ENCODE measurements around the gene NUP93. TPM values are rescaled to one million over a fixed set of nuclear protein-coding genes. Genes with fewer than 3 reads are reported as not detected.

Gene NUP93
- 111 and 124 TPM in 2 replicates for total RNA-seq
- polyA plus RNA-seq: 62.3 and 66.6 TPM in 2 replicates
- polyA plus RNA-seq (2011; cell fraction: cytosol; rRNA removed): 58.6 and 86.9 TPM in 2 replicates
- polyA plus RNA-seq (2011; cell fraction: nucleus; rRNA removed): 129 and 138 TPM in 2 replicates
- polyA plus RNA-seq (2012): 75.5 and 95.7 TPM in 2 replicates
- polyA minus RNA-seq: 105 and 119 TPM in 2 replicates
- 58.9 TPM for polyA minus RNA-seq (2011; cell fraction: cytosol; rRNA and poly(A)+ RNA removed)
- 53.2 and 69.0 TPM in 2 replicates for polyA minus RNA-seq (2011; cell fraction: nucleus; rRNA and poly(A)+ RNA removed)
- Bru-seq, nascent RNA: percentile 80 among the genes with signal in this experiment
- BruChase-seq, experiment 1, labeled RNA remaining after a 6-hour chase: percentile 66 among the genes with signal in this experiment
- BruChase-seq, experiment 2, labeled RNA remaining after a 2-hour chase: percentile 64 among the genes with signal in this experiment
- long read RNA-seq, transcript NUP93-201 (22 exons, 2,741 nt): major isoform, 270 of 1,131 reads
- long read RNA-seq, partial matches to known transcripts: 24 of 1,131 reads
- long read RNA-seq, other reads (novel, unspliced or antisense): 836 of 1,131 reads

DNA sequence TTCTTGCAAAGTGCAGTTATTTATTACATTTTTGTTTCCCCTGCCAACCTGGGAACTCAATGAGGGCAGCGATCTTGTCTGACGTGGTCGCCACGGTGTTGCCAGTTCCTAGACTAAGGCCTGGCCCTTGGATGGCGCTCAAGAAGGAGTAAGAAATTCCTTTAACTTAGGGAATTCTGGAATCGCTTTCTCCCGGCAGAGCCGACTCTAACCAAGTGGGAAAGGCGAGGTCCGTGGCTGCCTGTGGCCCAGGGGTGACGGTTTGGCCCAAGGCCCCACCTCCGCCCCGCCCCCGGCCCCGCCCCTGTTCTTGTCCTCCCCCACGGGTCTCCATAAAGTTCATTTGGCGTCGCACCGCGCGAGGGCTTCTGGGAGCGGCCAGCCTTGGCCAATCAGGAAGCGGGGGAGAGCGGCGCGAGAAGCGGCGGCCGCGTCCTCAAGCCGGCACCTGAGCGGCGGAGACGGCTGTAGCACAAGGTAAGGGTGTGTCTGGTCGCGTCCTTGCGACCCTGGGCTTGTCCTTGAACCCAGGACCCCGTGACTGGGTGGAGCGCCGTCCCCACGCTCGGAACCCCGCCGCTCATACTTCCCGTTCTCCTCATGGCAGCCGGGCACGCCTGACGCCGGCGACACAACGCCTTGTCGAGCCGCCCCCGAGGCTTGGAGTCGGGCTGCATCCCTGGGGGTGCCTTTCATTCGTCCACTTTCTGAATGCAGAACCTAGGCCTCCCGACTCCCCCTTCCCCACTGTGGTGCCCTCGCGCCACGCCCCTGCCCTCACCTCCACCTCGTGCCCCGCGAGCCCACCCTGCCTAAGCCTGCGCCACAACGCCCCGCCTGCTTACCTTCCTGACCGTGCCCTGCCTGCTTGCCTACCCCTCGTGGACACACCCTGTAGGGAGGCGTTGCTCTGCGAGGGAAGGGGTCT, at the start of gene NUP93:
Gene NUP93 (plus strand): TSS at position 395 of the 928 bp plus-strand sequence. CDS start 18,119 bp downstream, outside the sequence.
- Histone ChIP-seq H3K27ac (ENCODE audit: insufficient read depth, low read depth, low read length) (peak within 1 kb of the TSS; percentile 65), H3K9me3 (replicated peaks; ENCODE audit: control insufficient read depth, insufficient read depth, low read length) (no peaks in the 10 kb centered on the region), H3K36me3 (ENCODE audit: control insufficient read depth in 2 of 2, extremely low read depth in 1 of 2, insufficient read depth in 2 of 2, low read length in 2 of 2) (no peaks in the 10 kb centered on the region), H3K79me2 (ENCODE audit: control insufficient read depth, insufficient read depth, low read length) (peaks cover 48% of the 10 kb centered on the region), H3K27me3 (ENCODE audit: control insufficient read depth in 2 of 2, insufficient read depth in 2 of 2, low read length in 2 of 2) (no peaks in the 10 kb centered on the region), H3K9me1 (replicated peaks; ENCODE audit: control insufficient read depth, extremely low read depth, insufficient read depth, low read length) (no peaks in the 10 kb centered on the region), H3K9ac (replicated peaks; ENCODE audit: extremely low read depth, insufficient read depth, low read length) (peak within 1 kb of the TSS; percentile 91), H3K4me2 (ENCODE audit: insufficient read depth, low read length) (peak within 1 kb of the TSS; percentile 91), H3K4me1 (ENCODE audit: control insufficient read depth, extremely low read depth, insufficient read depth, low read length) (peaks cover 21% of the 10 kb centered on the region), H2AFZ (ENCODE audit: low read depth, low read length) (peak within 1 kb of the TSS; percentile 95), H3K4me3 (replicated peaks in 1 of 3; ENCODE audit: insufficient read depth in 1 of 3, low read depth in 1 of 3, low read length in 3 of 3) (peak within 1 kb of the TSS; percentile 48 to 91 (median 70)), H4K20me1 (replicated peaks; ENCODE audit: control insufficient read depth, extremely low read depth, insufficient read depth, low read length) (no peaks in the 10 kb centered on the region)
- dilution Hi-C loops (cut with MboI; ENCODE audit: extremely low pct_ligation_motif_present, low sequenced_read_pairs): no loop called here
- intact Hi-C loops (cut with micrococcal nuclease): no loop called here
- no TSS peak for BruUV-seq (replicated peaks)
- peak; percentile 92 for DNase-seq (ENCODE audit: low read depth, low spot score)
- ChIA-PET CTCF (interaction anchor here (0.7 to 1.6 kb wide), 4 partner anchors 10 to 19 kb away, joined by 3 to 6 read pairs (median 4); no protein-coding TSS in a partner anchor), POLR2A (interaction anchor here (0.6 kb wide), 1 partner anchor 64 kb away, joined by 3 read pairs; no protein-coding TSS in a partner anchor)
- TF ChIP-seq POLR2A (IDR thresholded peaks at IDR 0.05; ENCODE audit: low read depth, low read length) (peak; percentile 77), JUN (IDR thresholded peaks at IDR 0.05; ENCODE audit: borderline replicate concordance, insufficient read depth, insufficient read length, low read depth) (no peak), EZH2 (IDR thresholded peaks at IDR 0.05; ENCODE audit: borderline replicate concordance, low read depth, low read length, severe bottlenecking) (no peak), MYC (IDR thresholded peaks at IDR 0.05; ENCODE audit: low read depth, low read length) (no peak), GATA2 (IDR thresholded peaks at IDR 0.05; ENCODE audit: insufficient read depth, insufficient read length, low read depth, low read length) (no peak), FOS (IDR thresholded peaks at IDR 0.05; ENCODE audit: borderline replicate concordance, insufficient read depth, low read length) (no peak), POLR2AphosphoS5 (IDR thresholded peaks at IDR 0.05; ENCODE audit: insufficient read depth, low read depth, low read length) (peak; percentile 80)
- TF ChIP-seq, protein P1, sequence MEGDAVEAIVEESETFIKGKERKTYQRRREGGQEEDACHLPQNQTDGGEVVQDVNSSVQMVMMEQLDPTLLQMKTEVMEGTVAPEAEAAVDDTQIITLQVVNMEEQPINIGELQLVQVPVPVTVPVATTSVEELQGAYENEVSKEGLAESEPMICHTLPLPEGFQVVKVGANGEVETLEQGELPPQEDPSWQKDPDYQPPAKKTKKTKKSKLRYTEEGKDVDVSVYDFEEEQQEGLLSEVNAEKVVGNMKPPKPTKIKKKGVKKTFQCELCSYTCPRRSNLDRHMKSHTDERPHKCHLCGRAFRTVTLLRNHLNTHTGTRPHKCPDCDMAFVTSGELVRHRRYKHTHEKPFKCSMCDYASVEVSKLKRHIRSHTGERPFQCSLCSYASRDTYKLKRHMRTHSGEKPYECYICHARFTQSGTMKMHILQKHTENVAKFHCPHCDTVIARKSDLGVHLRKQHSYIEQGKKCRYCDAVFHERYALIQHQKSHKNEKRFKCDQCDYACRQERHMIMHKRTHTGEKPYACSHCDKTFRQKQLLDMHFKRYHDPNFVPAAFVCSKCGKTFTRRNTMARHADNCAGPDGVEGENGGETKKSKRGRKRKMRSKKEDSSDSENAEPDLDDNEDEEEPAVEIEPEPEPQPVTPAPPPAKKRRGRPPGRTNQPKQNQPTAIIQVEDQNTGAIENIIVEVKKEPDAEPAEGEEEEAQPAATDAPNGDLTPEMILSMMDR (IDR thresholded peaks at IDR 0.05; ENCODE audit: extremely low read depth in 1 of 2, insufficient read depth in 1 of 2, low read depth in 1 of 2, low read length in 2 of 2): no peak
- TF ChIP-seq, protein P2, sequence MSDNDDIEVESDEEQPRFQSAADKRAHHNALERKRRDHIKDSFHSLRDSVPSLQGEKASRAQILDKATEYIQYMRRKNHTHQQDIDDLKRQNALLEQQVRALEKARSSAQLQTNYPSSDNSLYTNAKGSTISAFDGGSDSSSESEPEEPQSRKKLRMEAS (IDR thresholded peaks at IDR 0.05; ENCODE audit: insufficient read depth, insufficient read length): no peak
- FAIRE-seq: peak; percentile 93
